ENCODE data around the gene CRADD.

DNA sequence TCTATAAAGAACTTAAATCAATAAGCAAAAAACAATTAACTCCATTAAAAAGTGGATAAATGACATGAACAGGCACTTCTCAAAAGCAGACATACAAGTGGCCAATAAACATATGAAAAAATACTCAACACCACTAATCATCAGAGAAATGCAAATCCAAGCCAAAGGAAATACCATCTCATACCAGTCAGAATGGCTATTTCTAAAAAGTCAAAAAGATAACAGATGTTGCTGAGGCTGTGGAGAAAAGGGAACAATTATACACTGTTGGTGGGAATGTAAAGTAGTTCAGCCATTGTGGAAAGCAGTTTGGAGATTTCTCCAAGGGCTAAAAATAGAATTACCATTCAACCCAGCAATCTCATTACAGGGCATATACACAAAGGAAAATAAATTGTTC lies 236.7 kb downstream of the CRADD start:
- TF ChIP-seq TAF1 (IDR thresholded peaks at IDR 0.05; ENCODE audit: borderline replicate concordance, low read depth, low read length), result no peak
- no peak for TF ChIP-seq CTCF (IDR thresholded peaks at IDR 0.05 in 2 of 3, conservative IDR thresholded peaks at IDR 0.05 in 1 of 3; ENCODE audit: control insufficient read depth in 2 of 3, extremely low read depth in 1 of 3, insufficient read depth in 1 of 3, low read depth in 3 of 3, low read length in 3 of 3)
- TF ChIP-seq, protein P1, sequence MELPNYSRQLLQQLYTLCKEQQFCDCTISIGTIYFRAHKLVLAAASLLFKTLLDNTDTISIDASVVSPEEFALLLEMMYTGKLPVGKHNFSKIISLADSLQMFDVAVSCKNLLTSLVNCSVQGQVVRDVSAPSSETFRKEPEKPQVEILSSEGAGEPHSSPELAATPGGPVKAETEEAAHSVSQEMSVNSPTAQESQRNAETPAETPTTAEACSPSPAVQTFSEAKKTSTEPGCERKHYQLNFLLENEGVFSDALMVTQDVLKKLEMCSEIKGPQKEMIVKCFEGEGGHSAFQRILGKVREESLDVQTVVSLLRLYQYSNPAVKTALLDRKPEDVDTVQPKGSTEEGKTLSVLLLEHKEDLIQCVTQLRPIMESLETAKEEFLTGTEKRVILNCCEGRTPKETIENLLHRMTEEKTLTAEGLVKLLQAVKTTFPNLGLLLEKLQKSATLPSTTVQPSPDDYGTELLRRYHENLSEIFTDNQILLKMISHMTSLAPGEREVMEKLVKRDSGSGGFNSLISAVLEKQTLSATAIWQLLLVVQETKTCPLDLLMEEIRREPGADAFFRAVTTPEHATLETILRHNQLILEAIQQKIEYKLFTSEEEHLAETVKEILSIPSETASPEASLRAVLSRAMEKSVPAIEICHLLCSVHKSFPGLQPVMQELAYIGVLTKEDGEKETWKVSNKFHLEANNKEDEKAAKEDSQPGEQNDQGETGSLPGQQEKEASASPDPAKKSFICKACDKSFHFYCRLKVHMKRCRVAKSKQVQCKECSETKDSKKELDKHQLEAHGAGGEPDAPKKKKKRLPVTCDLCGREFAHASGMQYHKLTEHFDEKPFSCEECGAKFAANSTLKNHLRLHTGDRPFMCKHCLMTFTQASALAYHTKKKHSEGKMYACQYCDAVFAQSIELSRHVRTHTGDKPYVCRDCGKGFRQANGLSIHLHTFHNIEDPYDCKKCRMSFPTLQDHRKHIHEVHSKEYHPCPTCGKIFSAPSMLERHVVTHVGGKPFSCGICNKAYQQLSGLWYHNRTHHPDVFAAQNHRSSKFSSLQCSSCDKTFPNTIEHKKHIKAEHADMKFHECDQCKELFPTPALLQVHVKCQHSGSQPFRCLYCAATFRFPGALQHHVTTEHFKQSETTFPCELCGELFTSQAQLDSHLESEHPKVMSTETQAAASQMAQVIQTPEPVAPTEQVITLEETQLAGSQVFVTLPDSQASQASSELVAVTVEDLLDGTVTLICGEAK (IDR thresholded peaks at IDR 0.05; ENCODE audit: borderline replicate concordance), result no peak
- no peak for TF ChIP-seq POLR2AphosphoS5 (IDR thresholded peaks at IDR 0.05; ENCODE audit: low read length)
- no peak for TF ChIP-seq LARP7 (IDR thresholded peaks at IDR 0.05)
- no peak for TF ChIP-seq EP300 (IDR thresholded peaks at IDR 0.05; ENCODE audit: borderline replicate concordance in 1 of 2, control insufficient read depth in 1 of 2, low read depth in 2 of 2, low read length in 2 of 2)
- no peak for TF ChIP-seq NBN (IDR thresholded peaks at IDR 0.05)
- TF ChIP-seq EGR1 (IDR thresholded peaks at IDR 0.05; ENCODE audit: borderline replicate concordance in 1 of 2, low read depth in 2 of 2, low read length in 2 of 2), result no peak
- no peak for TF ChIP-seq EED (IDR thresholded peaks at IDR 0.05; ENCODE audit: low read depth)
- TF ChIP-seq CEBPB (IDR thresholded peaks at IDR 0.05; ENCODE audit: borderline replicate concordance in 1 of 2, low read depth in 2 of 2, low read length in 2 of 2), result no peak
- no peak for TF ChIP-seq RELA (IDR thresholded peaks at IDR 0.05; ENCODE audit: borderline replicate concordance, partially characterized antibody)

Measured in GM12878 (cell line).